Epidermal melanocyte (primary cell): ENCODE measurements around the gene APLP1.
"Not testable (repeated sequence)": the region's sequence is repeated elsewhere in the genome, so short reads cannot be mapped to it uniquely, and the experiment has no call there.

ENCODE experiments used
- DNase-seq: peaks from one replicate; pipeline ENCODE4 v3.0.0; 2011; ENCODE audit warnings: low spot score; ENCODE audit not compliant: insufficient read length

The APLP1 gene

DNA sequence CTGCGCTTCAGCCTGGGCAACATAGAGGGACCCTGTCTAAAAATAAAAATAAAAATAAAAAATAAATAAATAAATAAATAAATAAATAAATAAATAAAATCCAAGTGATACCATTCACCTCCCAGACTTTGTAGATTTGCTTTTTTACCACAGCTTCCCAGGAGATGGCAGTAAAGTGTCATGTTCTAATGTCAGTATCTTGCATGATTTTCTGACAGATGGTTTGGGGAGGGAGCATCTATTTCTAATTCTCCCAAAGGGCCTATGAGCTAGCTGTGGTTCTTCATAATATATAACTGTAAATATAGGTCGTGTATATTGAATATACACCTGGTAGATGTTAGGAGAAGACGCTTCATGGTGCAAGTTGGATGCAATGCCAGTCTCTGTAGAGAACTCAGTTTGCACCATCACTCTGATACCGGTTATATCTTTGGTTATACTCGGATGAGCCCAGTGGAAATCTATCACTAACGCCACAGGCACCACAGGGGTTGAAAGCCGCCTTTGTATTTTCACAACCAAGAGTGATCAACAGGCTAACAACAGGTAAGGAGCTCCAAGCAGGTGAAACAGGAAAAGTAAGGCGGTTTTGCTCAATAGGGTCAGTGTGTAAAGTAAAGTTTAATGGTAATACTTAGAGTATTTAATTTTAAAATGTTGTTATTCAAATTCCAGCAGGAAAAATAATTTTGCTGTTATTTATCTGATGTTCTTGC, 13.9 kb downstream of the APLP1 start:
- DNase-seq, result peak; percentile 69

- no peak for DNase-seq
Observed at GRCh38 chr19:35883882-35884281, 15.5 kb downstream of the APLP1 start.

DNA sequence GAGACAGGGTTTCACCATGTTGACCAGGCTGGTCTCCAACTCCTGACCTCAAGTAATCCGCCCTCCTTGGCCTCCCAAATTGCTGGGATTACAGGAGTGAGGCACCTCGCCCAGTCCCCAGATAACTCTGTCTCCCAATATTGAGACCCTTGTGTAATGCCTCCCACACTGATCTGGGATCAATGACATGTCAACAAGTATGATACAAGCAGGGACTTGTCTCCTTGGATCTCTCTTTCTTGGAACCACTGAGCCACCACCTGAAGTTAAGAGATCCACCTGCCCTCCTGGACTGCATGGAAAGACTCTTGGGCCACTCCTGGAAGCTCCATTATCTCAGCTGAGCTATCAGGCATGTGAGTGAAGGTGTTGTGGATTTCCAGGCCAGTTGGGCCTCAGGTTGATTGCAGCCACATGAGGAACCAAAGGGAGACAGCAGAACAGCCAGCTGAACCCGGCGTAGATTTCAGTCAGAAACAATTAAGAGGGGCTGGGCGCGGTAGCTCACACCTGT, 16.9 kb downstream of the APLP1 start:
- no peak for DNase-seq

GRCh38 chr19:35885904-35886303, 17.5 kb downstream of the APLP1 start:
- no peak for DNase-seq

DNA sequence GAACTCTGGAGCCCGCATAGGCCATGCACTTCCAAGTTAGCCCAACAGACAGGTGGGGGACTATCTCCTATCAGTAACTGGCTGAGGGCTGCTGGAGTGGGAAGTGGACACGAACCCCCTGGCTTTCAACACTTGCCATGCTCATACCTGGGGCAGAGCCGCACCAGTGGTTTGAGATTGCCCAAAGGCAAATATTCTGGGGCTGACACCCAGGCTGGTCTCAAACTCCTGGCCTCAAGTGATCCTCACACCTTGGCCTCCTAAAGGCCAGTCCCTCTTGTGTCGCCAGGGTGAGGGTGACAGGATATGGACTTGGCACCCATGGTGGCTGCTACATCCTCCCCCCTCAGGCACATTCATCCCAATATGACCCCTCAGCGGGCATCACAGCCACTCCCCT, 18.8 kb downstream of the APLP1 start:
- DNase-seq, result no peak

DNA sequence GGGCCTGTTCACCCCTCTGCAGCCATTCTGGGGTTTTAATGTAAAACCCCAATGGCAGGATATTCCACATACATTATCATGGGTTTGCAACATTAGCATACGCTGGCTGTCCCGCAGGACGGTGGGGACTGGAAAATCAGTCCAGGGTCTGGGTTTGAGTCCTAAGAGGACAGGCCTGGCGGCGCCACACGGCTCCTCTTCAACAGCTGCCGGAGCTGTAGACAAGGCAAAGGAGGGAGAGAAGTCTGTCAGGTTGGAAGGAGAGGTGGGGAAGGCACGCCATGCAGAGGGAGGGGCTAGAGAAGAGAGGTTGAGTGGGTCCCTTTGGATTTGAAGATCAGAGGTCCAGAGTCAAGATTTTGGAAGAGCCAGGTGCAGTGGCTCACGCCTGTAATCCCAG, 20.0 kb downstream of the APLP1 start:
- DNase-seq, result no peak

GRCh38 chr19:35889370-35890112, 21.2 kb downstream of the APLP1 start:
- no peak for DNase-seq

DNA sequence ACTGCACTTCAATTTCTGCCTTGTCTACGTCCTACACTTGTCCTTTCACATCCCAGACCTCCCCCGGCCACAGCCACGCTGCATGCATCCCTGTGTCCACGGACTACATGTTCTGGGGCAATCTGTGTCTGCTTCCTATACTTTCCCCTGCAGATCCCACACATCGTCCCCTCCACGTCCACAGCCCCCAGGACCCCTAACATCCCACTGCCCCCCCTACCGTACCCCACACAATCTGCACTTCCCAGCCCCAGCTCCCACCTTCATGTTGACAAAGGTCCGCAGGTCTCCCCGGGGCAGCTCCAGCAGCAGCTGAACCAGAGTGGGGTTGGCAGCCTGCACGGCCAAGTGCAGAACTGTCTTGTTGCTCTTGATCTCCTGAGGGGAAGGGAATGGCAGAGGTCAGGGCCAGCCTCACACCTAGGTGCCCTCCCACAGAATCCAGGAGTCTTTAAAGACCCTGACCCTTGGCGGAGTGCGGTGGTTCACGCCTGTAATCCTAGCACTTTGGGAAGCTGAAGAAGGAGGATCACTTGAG, 21.8 kb downstream of the APLP1 start:
- DNase-seq, result no peak

GRCh38 chr19:35891819-35892218, 23.4 kb downstream of the APLP1 start:
- not testable (repeated sequence) for DNase-seq

DNA sequence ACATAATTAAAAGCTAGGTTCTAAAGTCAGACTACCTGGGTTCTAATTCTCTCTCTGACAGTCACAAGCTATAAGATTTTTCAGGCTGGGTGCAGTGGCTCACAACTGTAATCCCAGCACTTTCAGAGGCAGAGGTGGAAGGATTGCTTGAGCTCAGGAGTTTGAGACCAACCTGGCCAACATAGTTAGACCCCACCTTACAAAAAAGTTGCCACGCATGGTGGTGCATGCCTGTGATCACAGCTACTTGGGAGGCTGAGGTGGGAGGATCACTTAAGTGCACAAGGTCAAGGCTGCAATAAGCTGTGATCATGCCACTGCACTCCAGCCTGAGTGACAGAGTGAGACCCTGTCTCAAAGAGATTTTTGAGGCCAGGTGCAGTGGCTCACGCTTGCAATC, 26.0 kb downstream of the APLP1 start:
- no peak for DNase-seq

GRCh38 chr19:35895911-35896642, 27.7 kb downstream of the APLP1 start:
- DNase-seq, result no peak

GRCh38 chr19:35896643-35897040, 28.3 kb downstream of the APLP1 start:
- no peak for DNase-seq

GRCh38 chr19:35897706-35898451, 29.5 kb downstream of the APLP1 start:
- no peak for DNase-seq

DNA sequence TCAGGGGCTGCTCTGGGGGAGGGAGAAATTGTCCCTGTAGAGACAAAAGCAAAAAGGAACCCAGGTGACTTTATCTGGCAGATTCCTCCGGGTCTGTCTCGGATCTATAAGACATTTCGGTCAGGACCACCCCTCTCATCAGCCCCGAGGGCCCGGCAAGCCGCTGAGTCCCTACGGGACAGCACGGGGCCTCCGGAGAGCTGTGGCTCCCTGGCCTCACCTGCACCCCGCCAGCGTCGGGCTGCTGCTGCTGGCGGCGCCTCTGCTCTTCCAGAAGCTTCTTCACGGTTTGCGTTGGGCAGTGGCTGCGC, 30.1 kb downstream of the APLP1 start:
- DNase-seq, result no peak

DNA sequence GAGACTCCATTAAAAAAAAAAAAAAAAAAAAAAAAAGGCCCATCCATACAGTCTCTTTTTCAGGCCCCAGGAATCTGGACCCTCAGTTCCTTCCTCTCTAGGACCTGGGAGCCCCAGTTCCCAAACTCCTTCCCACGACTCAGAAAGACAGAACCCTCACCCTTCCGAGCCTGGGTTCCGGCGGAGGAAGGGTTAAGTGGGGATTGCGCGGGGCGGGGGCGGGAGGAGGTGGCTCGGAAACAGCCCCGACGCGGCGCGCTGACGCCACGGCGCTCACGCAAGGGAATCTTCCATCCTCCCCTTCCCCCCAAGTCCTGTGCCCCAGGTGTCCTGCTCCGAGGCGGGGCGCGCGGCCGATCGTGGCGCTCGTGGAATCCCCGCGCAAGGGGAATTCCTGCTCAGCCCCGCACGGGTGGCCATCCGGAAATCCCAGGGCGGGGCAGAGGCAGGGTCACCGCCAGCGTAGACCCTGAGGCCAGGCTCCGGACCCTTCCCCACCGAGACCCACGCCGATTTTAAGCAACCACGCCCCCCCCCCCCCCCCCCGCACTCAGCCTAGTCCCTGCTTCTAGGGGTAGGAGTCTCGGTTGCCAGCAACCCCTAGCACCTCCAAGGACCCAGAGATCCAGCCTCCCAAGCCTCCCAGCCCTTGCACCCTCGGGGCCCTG, 31.3 kb downstream of the APLP1 start:
- peak; percentile 72 for DNase-seq

DNA sequence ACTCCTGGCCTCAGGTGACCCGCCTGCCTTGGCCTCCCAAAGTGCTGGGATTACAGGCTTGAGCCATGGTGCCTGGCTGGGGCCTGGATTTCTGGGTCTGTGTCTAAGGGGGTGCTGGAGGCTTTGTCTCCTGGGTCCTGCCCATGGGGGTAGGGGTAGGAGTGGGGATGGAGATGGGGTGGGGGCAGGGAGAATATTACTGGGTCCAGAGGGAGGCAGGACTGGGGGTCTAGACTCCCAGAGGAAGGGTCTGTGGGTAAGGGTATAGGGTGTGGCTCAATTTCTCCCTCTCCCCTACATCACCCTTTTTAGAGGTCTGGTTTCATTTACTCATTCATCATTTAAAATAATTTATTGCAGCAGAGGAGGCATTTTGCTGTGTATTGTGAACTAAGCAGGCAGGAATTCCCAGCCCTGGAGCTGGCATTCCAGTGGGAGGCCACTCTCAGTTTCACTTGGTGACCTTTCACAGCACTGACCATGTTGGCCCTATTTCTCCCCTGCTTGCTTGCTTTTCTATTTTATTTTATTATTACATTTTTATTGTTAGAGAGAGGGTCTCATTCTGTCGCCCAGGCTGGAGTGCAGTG, 32.8 kb downstream of the APLP1 start:
- peak; percentile 69 for DNase-seq

DNA sequence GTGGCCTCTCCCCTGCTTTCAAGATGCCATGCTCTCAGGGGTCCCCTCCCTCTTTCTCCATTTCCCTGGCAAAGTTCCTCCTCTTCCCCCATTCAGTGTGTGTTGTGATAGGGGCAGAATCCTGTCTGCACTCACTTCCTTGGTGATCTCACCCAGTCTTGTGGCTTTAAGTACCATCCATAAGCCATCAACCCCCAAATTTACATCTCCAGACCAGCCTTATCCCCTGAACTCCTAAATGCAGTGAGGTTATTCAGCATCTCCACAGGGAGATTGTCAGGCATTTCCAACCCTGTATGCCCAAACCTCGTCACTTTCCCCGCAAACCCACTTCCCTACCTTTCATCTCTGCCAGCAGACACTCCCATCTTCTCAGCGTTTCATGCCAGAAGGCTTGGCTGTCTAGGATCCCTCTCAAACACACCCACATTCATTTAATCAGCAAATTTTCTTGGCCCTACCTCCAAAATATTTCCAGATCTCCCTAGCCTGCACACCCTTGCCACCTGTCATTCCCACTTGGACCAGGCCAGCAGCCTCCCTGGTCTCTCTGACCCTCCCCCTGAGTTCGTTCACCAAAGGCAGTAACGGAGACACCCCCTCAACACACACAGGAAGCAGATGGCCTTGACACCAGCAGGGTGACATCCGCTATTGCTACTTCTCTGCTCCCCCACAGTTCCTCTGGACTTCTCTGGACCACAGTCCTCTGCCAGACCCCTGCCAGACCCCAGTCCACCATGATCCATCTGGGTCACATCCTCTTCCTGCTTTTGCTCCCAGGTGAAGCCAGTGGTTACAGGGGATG, 33.7 kb downstream of the APLP1 start, which contains the start of gene HCST:
TSS of gene HCST (plus strand) at position 676 of the 808 bp plus-strand sequence. CDS start at position 741, 65 bp downstream.
- no peak for DNase-seq

GRCh38 chr19:35902870-35903475, 34.6 kb downstream of the APLP1 start:
- DNase-seq, result no peak
